ENCODE results near the gene DEPDC4.
"Not testable (repeated sequence)": the region's sequence is repeated elsewhere in the genome, so short reads cannot be mapped to it uniquely, and the experiment has no call there.

Gene DEPDC4

DNA sequence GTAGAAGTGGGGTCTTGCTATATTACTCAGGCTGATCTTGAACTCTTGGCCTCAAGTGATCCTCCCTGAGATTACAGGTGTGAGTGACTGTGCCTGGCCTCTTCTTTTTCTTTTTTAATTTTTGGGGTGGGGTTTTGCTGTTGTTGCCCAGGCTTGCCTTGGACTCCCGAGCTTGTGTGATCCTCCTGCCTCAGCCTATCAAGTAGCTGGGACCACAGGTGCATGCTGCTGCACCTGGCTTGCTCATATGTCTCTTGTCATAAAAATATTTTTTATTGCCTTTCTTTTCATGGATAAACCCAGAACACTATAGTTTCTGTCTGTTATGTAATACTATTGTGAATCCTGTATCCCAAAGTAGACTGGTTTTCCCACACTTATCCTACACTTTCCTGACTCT, 26.1 kb upstream of the DEPDC4 start:
- no peaks in the 10 kb centered on the region for H3K4me1 ChIP-seq (ENCODE audit: control insufficient read depth, low read length)
- no peak overlapping the region for H3K4me2 ChIP-seq (ENCODE audit: low read length)
- no peak for TF ChIP-seq EZH2phosphoT487 (IDR thresholded peaks at IDR 0.05; ENCODE audit: borderline replicate concordance, low read length)
- TF ChIP-seq, protein P1, sequence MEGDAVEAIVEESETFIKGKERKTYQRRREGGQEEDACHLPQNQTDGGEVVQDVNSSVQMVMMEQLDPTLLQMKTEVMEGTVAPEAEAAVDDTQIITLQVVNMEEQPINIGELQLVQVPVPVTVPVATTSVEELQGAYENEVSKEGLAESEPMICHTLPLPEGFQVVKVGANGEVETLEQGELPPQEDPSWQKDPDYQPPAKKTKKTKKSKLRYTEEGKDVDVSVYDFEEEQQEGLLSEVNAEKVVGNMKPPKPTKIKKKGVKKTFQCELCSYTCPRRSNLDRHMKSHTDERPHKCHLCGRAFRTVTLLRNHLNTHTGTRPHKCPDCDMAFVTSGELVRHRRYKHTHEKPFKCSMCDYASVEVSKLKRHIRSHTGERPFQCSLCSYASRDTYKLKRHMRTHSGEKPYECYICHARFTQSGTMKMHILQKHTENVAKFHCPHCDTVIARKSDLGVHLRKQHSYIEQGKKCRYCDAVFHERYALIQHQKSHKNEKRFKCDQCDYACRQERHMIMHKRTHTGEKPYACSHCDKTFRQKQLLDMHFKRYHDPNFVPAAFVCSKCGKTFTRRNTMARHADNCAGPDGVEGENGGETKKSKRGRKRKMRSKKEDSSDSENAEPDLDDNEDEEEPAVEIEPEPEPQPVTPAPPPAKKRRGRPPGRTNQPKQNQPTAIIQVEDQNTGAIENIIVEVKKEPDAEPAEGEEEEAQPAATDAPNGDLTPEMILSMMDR (IDR thresholded peaks at IDR 0.05; ENCODE audit: low read depth, low read length, poor library complexity, severe bottlenecking) = no peak
- H3K36me3 ChIP-seq (ENCODE audit: control insufficient read depth, low read length) = peaks cover 7% of the 10 kb centered on the region; the same call in 1 of the 2 replicates
- H3F3A ChIP-seq (ENCODE audit: control insufficient read depth, insufficient read depth) = no peaks in the 10 kb centered on the region
- H4K20me1 ChIP-seq (ENCODE audit: control insufficient read depth, insufficient read depth, low read depth, low read length) = no peaks in the 10 kb centered on the region
- no peaks in the 10 kb centered on the region for H3K9me3 ChIP-seq (ENCODE audit: control insufficient read depth, insufficient read depth, low read length)
- H3K27ac ChIP-seq (ENCODE audit: low read depth, low read length) = no peak overlapping the region
- no peaks in the 10 kb centered on the region for H3K9me2 ChIP-seq (replicated peaks; ENCODE audit: control insufficient read depth, low read length)
- no peaks in the 10 kb centered on the region for H3K79me2 ChIP-seq (ENCODE audit: control insufficient read depth, low read length)
- H3K27me3 ChIP-seq (ENCODE audit: control insufficient read depth, low read length) = no peaks in the 10 kb centered on the region
- H3K4me3 ChIP-seq (ENCODE audit: low read length) = no peak overlapping the region

DNA sequence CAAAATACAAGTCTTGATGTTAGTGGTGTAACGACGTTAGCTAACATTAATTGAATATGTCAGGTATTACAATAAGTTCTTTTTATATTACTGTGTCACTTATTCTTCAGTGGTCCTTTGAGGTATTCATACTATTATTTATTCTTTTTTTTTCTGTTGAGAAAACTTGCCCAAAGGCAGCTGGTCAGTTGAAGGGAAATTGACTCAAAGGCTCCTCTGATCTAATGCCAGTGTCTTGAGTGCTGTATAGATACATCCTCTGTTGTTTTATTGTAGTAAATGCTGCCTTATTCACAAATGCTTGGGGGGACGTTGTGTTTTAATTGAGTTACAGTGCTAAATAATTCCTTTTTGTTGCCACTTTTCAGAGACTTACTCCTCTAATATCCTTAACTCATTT, 23.1 kb upstream of the DEPDC4 start:
- Histone ChIP-seq H3F3A (ENCODE audit: control insufficient read depth, insufficient read depth) (no peaks in the 10 kb centered on the region), H3K27me3 (ENCODE audit: control insufficient read depth, low read length) (no peaks in the 10 kb centered on the region), H3K9me3 (ENCODE audit: control insufficient read depth, insufficient read depth, low read length) (no peaks in the 10 kb centered on the region), H4K20me1 (ENCODE audit: control insufficient read depth, insufficient read depth, low read depth, low read length) (no peaks in the 10 kb centered on the region), H3K36me3 (ENCODE audit: control insufficient read depth, low read length) (peaks cover 7% of the 10 kb centered on the region; the same call in 1 of the 2 replicates), H3K79me2 (ENCODE audit: control insufficient read depth, low read length) (no peaks in the 10 kb centered on the region), H3K4me2 (ENCODE audit: low read length) (no peak overlapping the region), H3K4me3 (ENCODE audit: low read length) (no peak overlapping the region), H3K4me1 (ENCODE audit: control insufficient read depth, low read length) (no peaks in the 10 kb centered on the region), H3K27ac (ENCODE audit: low read depth, low read length) (no peak overlapping the region), H3K9me2 (replicated peaks; ENCODE audit: control insufficient read depth, low read length) (no peaks in the 10 kb centered on the region)
- TF ChIP-seq, protein P1 (IDR thresholded peaks at IDR 0.05; ENCODE audit: low read depth, low read length, poor library complexity, severe bottlenecking) = no peak
- TF ChIP-seq EZH2phosphoT487 (IDR thresholded peaks at IDR 0.05; ENCODE audit: borderline replicate concordance, low read length) = no peak

DNA sequence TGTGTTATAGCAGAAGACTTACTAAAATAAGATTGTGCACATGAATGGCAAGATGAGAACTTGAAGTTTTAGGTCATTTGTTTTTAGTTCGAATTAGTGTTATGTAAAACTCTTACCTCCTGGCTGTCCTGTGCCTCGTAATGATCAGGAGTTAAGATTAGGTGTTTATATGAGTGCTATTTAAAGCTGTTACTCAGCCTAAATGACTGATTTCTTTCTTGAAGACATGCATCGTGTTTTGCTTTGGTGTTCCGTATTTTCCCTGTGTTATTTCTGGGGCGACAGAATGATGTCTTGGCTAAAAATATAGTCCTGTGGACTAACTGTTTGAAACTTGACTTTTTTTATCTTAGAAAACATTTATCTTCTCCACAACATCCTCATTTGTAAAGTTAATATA, 22.2 kb upstream of the DEPDC4 start:
- Histone ChIP-seq H3K79me2 (ENCODE audit: control insufficient read depth, low read length) (no peaks in the 10 kb centered on the region), H3K36me3 (ENCODE audit: control insufficient read depth, low read length) (peaks cover 7% of the 10 kb centered on the region; the same call in 1 of the 2 replicates), H3K4me2 (ENCODE audit: low read length) (no peak overlapping the region), H3K4me3 (ENCODE audit: low read length) (no peak overlapping the region), H3K27me3 (ENCODE audit: control insufficient read depth, low read length) (no peaks in the 10 kb centered on the region), H3K4me1 (ENCODE audit: control insufficient read depth, low read length) (no peaks in the 10 kb centered on the region), H3K9me3 (ENCODE audit: control insufficient read depth, insufficient read depth, low read length) (no peaks in the 10 kb centered on the region), H3K9me2 (replicated peaks; ENCODE audit: control insufficient read depth, low read length) (no peaks in the 10 kb centered on the region), H4K20me1 (ENCODE audit: control insufficient read depth, insufficient read depth, low read depth, low read length) (no peaks in the 10 kb centered on the region), H3K27ac (ENCODE audit: low read depth, low read length) (no peak overlapping the region), H3F3A (ENCODE audit: control insufficient read depth, insufficient read depth) (no peaks in the 10 kb centered on the region)
- TF ChIP-seq EZH2phosphoT487 (IDR thresholded peaks at IDR 0.05; ENCODE audit: borderline replicate concordance, low read length) = no peak
- TF ChIP-seq, protein P1 (IDR thresholded peaks at IDR 0.05; ENCODE audit: low read depth, low read length, poor library complexity, severe bottlenecking) = no peak

DNA sequence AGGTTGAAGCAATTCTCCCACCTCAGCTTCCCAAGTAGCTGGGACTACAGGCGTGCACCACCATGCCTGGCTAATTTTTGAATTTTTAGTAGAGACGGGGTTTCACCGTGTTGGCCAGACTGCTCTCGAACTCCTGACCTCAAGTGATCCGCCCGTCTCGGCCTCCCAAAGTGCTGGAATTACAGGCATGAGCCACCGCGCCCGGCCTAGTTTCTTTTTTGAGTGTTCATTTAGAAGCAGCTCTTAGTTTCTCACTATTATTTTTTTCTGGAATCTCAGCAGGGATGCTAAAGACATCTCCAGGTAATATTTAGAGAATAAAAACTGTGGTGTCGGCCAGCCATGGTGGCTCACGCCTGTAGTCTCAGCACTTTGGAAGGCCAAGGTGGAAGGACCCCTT, 17.7 kb upstream of the DEPDC4 start:
- H3K27me3 ChIP-seq (ENCODE audit: control insufficient read depth, low read length); H3F3A ChIP-seq (ENCODE audit: control insufficient read depth, insufficient read depth); H3K27ac ChIP-seq (ENCODE audit: low read depth, low read length); H4K20me1 ChIP-seq (ENCODE audit: control insufficient read depth, insufficient read depth, low read depth, low read length); H3K4me2 ChIP-seq (ENCODE audit: low read length); H3K9me2 ChIP-seq (replicated peaks; ENCODE audit: control insufficient read depth, low read length); H3K36me3 ChIP-seq (ENCODE audit: control insufficient read depth, low read length); H3K4me3 ChIP-seq (ENCODE audit: low read length); H3K4me1 ChIP-seq (ENCODE audit: control insufficient read depth, low read length); H3K9me3 ChIP-seq (ENCODE audit: control insufficient read depth, insufficient read depth, low read length): not testable (repeated sequence)
- peaks cover 22% of the 10 kb centered on the region for H3K79me2 ChIP-seq (ENCODE audit: control insufficient read depth, low read length)
